Prostate gland (tissue), 2 donors: Measurements from ENCODE around the gene C1orf174.

Experiments used
- POLR2A ChIP-seq: fragments of 450-650 bp; IDR thresholded peaks from one replicate; pipeline ENCODE4 v1.6.1; 2016; ENCODE audit warnings: antibody characterized with exemption, mild to moderate bottlenecking
- POLR2AphosphoS5 ChIP-seq: sonication (generic); formaldehyde crosslinking; IDR thresholded peaks from one replicate; pipeline ENCODE4 v1.6.1; 2017; ENCODE audit warnings: antibody characterized with exemption
- TF ChIP-seq, protein P1 (sequence below), 4 experiments: fragments of 200-600 bp in 2 of 4; fragments of 450-650 bp in 2 of 4; sonication (generic) in 2 of 4; IDR thresholded peaks; 1 replicate in 3 of 4; 2 replicates in 1 of 4; pipeline ENCODE4 v1.5.1; 2016 to 2019; ENCODE audit warnings: antibody characterized with exemption in 4 of 4, mild to moderate bottlenecking in 2 of 4, moderate library complexity in 2 of 4

DNA sequence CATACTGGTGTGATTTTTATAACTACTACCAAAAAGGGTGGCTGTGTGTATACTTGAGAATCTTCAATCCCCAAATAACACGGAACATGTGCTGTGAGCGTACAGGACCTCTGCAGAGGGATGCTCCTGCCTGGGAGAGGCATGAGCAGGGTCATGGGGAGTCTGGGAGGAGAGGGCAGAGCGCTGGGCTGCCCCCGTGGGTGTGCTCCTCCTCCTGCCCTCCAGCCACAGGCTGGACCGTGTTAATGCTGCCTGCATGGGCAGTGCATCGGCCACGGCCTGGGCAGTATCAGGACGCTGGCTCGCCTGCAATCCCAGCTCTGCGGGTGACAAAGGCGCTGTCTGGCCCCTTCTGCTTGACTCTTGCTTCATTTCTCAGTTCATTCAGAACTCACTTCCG is 49.2 kb downstream of the C1orf174 start:
- TF ChIP-seq, protein P1, sequence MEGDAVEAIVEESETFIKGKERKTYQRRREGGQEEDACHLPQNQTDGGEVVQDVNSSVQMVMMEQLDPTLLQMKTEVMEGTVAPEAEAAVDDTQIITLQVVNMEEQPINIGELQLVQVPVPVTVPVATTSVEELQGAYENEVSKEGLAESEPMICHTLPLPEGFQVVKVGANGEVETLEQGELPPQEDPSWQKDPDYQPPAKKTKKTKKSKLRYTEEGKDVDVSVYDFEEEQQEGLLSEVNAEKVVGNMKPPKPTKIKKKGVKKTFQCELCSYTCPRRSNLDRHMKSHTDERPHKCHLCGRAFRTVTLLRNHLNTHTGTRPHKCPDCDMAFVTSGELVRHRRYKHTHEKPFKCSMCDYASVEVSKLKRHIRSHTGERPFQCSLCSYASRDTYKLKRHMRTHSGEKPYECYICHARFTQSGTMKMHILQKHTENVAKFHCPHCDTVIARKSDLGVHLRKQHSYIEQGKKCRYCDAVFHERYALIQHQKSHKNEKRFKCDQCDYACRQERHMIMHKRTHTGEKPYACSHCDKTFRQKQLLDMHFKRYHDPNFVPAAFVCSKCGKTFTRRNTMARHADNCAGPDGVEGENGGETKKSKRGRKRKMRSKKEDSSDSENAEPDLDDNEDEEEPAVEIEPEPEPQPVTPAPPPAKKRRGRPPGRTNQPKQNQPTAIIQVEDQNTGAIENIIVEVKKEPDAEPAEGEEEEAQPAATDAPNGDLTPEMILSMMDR (IDR thresholded peaks at IDR 0.05): no peak
- TF ChIP-seq POLR2A (no peak), POLR2AphosphoS5 (no peak)
